ENCODE results near the gene TIMM9.
"Not testable (repeated sequence)": the region's sequence is repeated elsewhere in the genome, so short reads cannot be mapped to it uniquely, and the experiment has no call there.

TIMM9 gene

DNA sequence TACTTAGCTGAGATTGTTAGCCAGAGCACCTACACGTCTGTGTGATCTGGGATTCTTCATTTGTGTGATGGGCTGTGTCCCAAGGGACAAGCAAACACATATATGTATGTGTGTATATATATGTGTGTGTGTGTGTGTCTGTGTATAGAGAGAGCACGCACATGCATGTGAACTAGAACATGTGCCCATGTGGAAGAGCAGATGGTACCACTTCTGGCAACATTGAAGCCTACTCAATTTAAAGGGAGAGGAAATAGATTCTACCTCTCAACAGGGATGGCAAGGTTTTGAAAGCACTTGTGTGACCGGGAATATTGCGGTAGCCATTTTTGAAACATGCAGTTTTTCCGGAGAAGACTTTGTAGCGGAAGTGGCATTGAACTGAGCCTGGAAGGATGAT lies 30.2 kb downstream of the TIMM9 start:
- no peak for DNase-seq

DNA sequence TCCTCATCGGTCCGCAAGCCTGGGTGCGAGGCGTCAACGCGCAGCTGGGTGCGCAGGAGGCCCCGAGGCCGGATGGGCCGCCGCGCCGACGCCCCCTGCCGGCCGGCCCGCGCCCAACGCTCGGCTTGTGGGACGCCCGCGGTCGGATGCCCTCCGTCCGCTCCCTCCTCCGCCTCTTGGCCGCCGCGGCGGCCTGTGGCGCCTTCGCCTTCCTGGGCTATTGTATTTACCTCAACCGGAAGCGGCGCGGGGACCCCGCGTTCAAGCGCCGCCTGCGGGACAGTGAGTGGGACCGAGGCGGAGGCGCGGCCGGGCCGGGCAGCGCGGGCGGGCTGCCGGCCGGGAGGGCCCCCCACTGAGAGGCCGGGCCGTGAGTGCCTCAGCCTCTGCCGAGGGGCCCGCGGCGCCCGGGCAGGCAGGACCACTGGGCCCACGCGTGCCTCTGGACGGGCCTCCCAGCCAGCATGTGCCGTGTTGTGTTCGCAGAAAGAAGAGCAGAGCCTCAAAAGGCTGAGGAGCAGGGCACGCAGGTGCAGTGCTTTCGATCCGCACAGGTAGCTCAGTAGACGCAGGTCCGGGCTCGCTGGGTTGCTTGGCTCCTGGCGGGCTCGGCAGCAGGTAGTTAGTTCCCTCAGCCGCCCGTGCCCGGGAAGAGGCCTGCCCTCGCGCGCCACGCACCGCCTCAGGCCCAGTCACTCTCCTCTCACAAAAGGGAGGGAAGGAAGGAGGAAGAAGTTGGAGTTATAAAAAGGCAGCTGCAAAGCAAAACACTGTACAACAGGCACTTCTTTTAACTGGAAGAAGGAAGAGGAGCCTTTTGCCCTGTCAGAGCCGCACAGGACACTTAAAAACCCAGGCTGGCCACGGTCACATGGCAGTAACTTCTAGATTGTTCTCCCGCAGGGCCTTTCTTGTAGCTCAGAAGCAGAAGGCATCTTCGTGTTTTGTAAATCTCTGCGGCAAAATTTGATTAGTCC lies 31.2 kb downstream of the TIMM9 start, which contains the start of gene TOMM20L:
Gene TOMM20L, plus strand, starts transcription at position 119 of the 977 bp plus-strand sequence. Its CDS starts 28 bp downstream, at position 147.
- peak; percentile 72 to 78 for DNase-seq

DNA sequence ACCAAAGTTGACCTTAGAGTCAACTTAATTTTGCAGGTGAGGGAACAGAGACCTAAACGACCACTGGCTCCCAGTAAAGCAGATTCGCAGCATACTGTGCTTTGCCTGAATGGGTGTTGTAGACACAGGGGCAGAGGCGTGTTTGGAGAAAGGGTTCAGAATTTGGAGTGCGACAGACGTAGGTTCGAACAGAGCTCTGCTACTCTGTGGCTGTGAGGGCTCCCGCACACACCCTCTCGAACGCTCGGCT lies 31.8 kb downstream of the TIMM9 start:
- no peak for DNase-seq

DNA sequence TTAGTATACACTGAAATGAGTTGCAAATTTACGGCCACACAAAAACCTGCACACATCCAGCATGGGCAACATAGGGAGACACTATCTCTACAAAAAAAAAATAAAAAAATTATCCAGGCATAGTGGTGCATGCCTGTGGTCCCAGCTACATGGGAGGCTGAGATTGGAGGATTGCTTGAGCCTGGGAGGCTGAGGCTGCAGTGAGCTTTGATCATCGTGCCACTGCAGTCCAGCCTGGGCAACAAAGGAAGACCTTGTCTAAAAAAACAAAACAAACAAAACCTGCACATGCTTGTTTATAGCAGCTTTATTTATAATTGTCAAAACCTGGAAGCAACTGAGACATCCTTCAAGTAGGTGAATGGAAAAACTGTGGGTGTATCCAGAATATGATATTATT lies 36.5 kb downstream of the TIMM9 start:
- no peak for DNase-seq

DNA sequence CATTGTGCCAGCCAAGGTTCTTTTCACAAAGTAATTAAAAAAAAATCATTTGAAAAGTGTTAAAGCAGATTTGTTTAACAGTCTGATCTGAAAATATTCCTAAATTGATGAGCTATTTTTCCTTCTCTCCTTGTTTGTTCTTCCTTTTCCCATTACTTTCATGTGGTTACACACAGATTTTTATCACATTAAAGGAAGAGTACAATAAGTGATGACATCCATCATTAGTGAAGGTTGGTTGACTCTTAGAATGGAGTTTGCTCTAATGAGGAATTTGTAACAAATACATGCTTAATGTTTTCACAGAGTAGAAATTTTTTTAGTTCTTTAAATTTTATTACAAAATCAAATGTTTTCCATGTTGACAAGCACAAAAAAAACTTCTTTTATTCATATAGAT lies 50.5 kb downstream of the TIMM9 start:
- DNase-seq, result no peak

DNA sequence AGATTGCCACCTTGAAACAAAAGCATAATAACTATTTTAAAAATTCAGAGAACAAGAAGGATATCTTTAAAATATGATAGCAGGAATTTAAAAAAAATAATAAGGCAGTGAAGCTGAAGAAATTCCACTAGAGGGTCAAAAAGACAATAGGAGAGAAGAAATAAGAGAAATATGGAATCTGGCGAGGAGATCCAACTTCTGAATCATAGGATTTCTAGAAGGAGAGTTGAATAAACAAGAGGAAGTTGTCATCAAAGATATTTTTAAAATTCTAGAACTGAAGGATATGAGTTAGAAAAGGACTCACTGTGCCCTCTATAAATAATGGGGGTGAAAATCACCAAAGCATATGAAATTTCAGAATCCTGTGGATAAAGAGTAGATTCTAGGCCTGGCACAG lies 58.4 kb downstream of the TIMM9 start:
- no peak for DNase-seq

DNA sequence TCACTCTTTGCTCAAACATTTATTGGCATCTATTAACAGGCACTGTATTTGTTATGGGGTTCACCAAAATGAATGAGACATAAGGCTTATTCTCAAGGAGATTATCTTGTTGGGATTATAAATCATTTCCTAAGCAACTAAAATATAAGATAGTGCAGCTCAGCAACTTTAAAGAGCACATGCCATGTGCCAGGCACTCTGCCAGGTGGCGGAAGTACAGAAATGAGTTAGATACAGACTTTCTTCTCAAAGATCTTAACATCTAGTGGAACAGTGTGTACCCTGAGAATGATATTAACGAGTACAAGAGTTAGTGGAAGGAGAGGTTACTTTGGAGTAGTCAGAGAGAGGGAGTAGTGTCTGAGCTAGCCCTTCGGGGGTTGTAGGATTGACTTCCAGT lies 60.0 kb downstream of the TIMM9 start:
- no peak for DNase-seq

DNA sequence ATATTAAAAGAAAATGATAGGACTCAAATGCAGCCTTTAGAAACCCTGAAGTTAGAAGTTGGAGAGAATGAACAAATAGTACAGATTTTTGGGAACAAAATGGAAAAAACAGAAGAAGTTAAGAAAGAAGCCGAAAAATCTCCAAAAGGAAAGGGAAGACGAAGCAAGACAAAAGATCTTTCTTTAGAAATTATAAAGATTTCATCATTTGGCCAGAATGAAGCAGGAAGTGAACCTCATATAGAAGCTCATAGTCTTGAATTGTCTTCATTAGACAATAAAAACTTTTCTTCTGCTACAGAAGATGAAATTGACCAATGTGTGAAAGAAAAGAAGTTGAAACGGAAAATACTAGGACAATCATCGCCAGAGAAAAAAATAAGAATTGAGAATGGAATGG lies 63.0 kb downstream of the TIMM9 start:
- DNase-seq, result no peak

DNA sequence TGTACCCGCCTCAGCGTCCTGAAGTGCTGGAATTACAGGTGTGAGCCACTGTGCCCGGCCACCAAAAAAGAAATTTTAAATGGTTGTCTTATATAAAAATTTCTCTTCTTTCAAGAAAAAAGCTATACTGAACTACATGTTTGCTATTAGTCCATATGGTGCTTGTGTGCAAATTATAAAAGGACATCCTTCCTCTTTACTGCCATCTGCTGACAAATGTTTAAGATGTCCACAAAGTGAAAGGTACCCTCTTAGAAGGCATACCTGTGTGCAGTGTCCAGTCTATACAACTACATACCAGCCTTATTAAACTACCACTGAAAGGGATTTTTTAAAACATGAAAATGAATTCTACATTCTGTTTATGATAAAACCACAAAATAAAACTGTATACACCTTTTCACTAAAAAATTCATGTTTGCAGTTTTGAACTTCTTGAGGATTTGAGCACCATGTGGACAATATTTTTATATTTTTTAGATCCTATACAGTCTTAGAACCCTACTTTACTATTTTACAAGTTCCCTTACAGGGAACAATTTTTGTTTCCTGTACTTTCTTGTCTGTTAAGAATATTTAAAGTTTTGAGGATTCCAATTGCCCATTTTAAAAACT lies 64.4 kb downstream of the TIMM9 start:
- DNase-seq, result no peak

DNA sequence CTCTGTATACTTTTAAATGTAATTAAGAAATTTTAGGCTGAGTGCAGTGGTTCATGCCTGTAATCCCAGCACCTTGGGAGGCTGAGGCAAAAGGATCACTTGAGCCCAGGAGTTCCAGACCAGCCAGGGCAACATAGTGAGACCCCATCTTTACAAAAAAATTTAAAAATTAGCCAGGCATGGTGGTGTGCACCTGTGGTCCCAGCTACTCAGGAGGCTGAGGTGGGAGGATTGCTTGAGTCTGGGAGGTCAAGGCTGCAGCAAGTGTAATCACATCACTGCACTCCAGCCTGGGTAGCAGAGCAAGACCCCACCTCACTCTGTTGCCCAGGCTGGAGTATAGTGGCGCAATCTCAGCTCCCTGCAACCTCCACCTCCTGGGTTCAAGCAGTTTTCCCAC lies 65.1 kb downstream of the TIMM9 start:
- not testable (repeated sequence) for DNase-seq
